H1 (cell line): ENCODE results near the gene WASF1. TPM values are rescaled to one million over a fixed set of nuclear protein-coding genes. Genes with fewer than 3 reads are reported as not detected.

Source experiments
- RBBP5 ChIP-seq: IDR thresholded peaks from 2 replicates; pipeline ENCODE4 v1.7.1; 2012; ENCODE audit warnings: low read depth, mild to moderate bottlenecking, inconsistent platforms, low read length, moderate library complexity, borderline replicate concordance
- SUZ12 ChIP-seq: fragments of 200-600 bp; sonication (generic); IDR thresholded peaks from 2 replicates; pipeline ENCODE4 v1.6.1; 2012; ENCODE audit warnings: mild to moderate bottlenecking, inconsistent platforms, low read length, moderate library complexity, mixed read lengths
- polyA plus RNA-seq, 7 experiments: library from polyadenylated mRNA; depleted of rRNA in 3 of 7; stranded (reverse) in 5 of 7; unstranded in 2 of 7; fragments of >200 nt in 5 of 7; fragments of 200-250 nt in 2 of 7; gene quantifications; 1 replicate in 5 of 7; 2 replicates in 1 of 7; 4 replicates in 1 of 7; pipeline versions ENCODE4 v1.2.1 to v1.2.3, GENCODE V29; 2011 to 2013; ENCODE audit warnings: missing spikeins in 2 of 7, mixed read lengths in 2 of 7
- total RNA-seq: library from RNA; stranded (reverse); fragmentation: NEBNext Ultra II Directional; extraction: Animal tissue kit (Norgen Biotek cat#: 25700); gene quantifications from 2 replicates; pipeline ENCODE4 v1.2.1, GENCODE V29; 2021
- TF ChIP-seq, protein P1 (sequence below): fragments of 300-600 bp; sonication (generic); IDR thresholded peaks from 2 replicates; pipeline ENCODE4 v1.7.1; 2012; ENCODE audit warnings: low read length, moderate library complexity, mild to moderate bottlenecking, inconsistent platforms; ENCODE audit not compliant: insufficient replicate concordance
- TF ChIP-seq, protein P2 (sequence below): IDR thresholded peaks from 2 replicates; pipeline ENCODE4 v1.6.1; 2012; ENCODE audit warnings: inconsistent platforms

Gene WASF1
- total and polyA plus RNA-seq, 2 of the 8 experiments (the other 6 are each of a cell fraction or from before 2014, with no cell fraction given): 37.6 to 39.9 TPM

DNA sequence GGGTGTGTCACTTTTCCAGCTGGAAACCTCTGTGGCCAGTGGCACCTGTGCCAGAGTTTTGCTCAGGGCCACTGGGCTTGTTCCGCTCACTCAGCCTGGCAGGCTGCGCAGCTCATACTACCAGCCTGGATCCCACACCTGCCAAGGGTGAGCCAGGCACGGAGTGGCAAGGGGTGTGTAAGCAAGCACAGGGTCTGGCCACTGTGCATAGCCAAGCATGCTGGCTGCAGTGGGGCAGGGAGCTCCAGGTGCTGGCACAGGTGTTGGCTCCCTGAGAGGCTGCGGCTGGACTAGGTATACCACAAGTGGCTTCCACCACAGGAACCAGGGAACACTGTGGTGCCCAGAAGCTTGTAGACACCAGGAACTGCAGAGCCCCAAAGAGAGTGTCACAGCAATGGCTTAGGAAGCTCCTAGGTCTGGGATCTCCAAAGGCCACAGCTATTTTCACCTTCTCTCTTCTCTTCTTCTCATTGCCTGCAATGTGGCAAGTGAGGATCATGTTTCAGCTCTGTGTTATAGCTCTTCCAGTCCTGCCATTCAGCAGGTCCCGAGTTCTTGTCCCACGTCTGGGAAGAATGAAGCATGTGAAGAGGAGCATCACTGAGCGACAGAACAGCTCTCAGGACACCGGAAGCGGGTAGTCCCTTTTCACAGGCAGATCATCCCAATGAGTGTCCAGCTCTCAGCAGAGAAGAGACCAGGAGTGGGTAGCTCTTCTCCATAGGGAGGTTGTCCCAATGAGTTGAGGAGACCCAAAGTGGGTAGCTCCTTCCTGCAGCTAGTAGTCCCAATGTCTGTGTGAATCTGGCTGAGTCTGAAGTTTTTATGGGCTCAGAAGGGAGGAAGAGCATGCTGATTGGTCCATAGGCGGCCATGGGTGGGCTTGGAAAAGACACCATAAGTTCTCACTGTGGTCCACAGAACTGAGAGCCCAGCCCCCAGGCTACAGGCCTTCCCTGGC, 41.3 kb downstream of the WASF1 start (continued):
- TF ChIP-seq, protein P1, sequence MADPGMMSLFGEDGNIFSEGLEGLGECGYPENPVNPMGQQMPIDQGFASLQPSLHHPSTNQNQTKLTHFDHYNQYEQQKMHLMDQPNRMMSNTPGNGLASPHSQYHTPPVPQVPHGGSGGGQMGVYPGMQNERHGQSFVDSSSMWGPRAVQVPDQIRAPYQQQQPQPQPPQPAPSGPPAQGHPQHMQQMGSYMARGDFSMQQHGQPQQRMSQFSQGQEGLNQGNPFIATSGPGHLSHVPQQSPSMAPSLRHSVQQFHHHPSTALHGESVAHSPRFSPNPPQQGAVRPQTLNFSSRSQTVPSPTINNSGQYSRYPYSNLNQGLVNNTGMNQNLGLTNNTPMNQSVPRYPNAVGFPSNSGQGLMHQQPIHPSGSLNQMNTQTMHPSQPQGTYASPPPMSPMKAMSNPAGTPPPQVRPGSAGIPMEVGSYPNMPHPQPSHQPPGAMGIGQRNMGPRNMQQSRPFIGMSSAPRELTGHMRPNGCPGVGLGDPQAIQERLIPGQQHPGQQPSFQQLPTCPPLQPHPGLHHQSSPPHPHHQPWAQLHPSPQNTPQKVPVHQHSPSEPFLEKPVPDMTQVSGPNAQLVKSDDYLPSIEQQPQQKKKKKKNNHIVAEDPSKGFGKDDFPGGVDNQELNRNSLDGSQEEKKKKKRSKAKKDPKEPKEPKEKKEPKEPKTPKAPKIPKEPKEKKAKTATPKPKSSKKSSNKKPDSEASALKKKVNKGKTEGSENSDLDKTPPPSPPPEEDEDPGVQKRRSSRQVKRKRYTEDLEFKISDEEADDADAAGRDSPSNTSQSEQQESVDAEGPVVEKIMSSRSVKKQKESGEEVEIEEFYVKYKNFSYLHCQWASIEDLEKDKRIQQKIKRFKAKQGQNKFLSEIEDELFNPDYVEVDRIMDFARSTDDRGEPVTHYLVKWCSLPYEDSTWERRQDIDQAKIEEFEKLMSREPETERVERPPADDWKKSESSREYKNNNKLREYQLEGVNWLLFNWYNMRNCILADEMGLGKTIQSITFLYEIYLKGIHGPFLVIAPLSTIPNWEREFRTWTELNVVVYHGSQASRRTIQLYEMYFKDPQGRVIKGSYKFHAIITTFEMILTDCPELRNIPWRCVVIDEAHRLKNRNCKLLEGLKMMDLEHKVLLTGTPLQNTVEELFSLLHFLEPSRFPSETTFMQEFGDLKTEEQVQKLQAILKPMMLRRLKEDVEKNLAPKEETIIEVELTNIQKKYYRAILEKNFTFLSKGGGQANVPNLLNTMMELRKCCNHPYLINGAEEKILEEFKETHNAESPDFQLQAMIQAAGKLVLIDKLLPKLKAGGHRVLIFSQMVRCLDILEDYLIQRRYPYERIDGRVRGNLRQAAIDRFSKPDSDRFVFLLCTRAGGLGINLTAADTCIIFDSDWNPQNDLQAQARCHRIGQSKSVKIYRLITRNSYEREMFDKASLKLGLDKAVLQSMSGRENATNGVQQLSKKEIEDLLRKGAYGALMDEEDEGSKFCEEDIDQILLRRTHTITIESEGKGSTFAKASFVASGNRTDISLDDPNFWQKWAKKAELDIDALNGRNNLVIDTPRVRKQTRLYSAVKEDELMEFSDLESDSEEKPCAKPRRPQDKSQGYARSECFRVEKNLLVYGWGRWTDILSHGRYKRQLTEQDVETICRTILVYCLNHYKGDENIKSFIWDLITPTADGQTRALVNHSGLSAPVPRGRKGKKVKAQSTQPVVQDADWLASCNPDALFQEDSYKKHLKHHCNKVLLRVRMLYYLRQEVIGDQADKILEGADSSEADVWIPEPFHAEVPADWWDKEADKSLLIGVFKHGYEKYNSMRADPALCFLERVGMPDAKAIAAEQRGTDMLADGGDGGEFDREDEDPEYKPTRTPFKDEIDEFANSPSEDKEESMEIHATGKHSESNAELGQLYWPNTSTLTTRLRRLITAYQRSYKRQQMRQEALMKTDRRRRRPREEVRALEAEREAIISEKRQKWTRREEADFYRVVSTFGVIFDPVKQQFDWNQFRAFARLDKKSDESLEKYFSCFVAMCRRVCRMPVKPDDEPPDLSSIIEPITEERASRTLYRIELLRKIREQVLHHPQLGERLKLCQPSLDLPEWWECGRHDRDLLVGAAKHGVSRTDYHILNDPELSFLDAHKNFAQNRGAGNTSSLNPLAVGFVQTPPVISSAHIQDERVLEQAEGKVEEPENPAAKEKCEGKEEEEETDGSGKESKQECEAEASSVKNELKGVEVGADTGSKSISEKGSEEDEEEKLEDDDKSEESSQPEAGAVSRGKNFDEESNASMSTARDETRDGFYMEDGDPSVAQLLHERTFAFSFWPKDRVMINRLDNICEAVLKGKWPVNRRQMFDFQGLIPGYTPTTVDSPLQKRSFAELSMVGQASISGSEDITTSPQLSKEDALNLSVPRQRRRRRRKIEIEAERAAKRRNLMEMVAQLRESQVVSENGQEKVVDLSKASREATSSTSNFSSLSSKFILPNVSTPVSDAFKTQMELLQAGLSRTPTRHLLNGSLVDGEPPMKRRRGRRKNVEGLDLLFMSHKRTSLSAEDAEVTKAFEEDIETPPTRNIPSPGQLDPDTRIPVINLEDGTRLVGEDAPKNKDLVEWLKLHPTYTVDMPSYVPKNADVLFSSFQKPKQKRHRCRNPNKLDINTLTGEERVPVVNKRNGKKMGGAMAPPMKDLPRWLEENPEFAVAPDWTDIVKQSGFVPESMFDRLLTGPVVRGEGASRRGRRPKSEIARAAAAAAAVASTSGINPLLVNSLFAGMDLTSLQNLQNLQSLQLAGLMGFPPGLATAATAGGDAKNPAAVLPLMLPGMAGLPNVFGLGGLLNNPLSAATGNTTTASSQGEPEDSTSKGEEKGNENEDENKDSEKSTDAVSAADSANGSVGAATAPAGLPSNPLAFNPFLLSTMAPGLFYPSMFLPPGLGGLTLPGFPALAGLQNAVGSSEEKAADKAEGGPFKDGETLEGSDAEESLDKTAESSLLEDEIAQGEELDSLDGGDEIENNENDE: no peak
- TF ChIP-seq, protein P2, sequence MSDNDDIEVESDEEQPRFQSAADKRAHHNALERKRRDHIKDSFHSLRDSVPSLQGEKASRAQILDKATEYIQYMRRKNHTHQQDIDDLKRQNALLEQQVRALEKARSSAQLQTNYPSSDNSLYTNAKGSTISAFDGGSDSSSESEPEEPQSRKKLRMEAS: peak; percentile 28; the same call in 1 of the 2 replicates
- no peak for TF ChIP-seq SUZ12
- no peak for TF ChIP-seq RBBP5
